G401.6 (cell line): ENCODE results near the gene CCDC191.

Source experiments
- FAIRE-seq: peaks from 2 replicates; lab custom pipeline; 2012; peaks lifted over from hg19 to GRCh38; lab: Jason Lieb, UNC

Gene CCDC191

GRCh38 chr3:113953677-113954076 is 102.6 kb downstream of the CCDC191 start:
- no peak for FAIRE-seq

- no peak for FAIRE-seq
Observed at GRCh38 chr3:113952921-113953320, 103.4 kb downstream of the CCDC191 start.

- no peak for FAIRE-seq
Observed at GRCh38 chr3:113948015-113948917, 108.1 kb downstream of the CCDC191 start.

GRCh38 chr3:113947372-113948014 is 108.8 kb downstream of the CCDC191 start, which contains the start of gene ZDHHC23:
Gene ZDHHC23, plus strand, starts transcription at chr3:113948013. Its CDS starts 790 bp downstream, at chr3:113948803.
- FAIRE-seq = no peak

GRCh38 chr3:113946831-113947230 is 109.5 kb downstream of the CCDC191 start:
- no peak for FAIRE-seq

- FAIRE-seq = no peak
Observed at GRCh38 chr3:113927556-113927955, 128.8 kb downstream of the CCDC191 start.

- FAIRE-seq = no peak
Observed at GRCh38 chr3:113914646-113915045, 141.7 kb downstream of the CCDC191 start.
